ENCODE measurements around the gene CSRNP3. TPM values are rescaled to one million over a fixed set of nuclear protein-coding genes. Genes with fewer than 3 reads are reported as not detected.

CSRNP3 gene
- total RNA-seq, 1 experiment from 2014 or later: not detected

DNA sequence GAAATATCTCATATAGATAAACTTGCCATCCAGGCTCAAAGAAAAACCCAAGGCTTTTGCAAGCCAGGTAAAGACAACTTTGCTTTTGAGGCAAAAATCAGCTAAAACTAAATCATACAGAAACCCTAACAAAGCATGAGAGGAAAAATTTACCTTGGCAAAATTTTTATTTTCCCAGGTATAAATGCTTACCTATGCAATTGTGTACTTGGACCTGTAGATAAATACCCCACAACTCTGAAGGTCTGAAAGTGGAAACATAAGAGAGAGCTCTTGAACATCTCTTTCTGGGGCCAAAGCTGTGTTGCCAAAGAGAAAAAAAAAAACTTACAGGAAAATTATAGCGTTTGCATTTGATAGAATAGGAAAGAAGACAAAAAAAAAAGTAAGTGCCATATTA, 14.6 kb upstream of the CSRNP3 start:
- no peaks in the 10 kb centered on the region for H3K36me3 ChIP-seq
- DNase-seq: no peak
- H3K4me3 ChIP-seq: no peak overlapping the region
- no peaks in the 10 kb centered on the region for H3K9me3 ChIP-seq
- H3K27me3 ChIP-seq: no peaks in the 10 kb centered on the region

DNA sequence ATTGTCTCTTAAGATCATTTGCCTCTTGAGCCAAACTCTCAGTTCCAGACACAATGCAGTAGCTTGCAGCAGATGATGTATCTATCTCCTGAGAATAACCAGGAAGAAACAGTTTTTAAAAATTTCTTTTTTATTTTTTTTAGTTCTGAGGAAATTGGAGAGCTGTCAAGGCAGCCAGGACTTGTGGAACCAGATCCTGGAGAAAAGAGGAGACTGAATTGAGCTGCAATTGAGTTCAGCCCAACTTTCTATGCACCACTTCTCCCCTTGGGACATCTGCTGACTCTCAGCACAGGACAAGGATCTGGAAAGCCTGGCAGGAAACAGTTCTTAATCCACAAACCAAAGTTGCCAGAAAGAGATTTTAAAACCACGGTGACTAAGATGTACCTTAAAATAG, 13.5 kb upstream of the CSRNP3 start:
- Histone ChIP-seq H3K36me3 (no peaks in the 10 kb centered on the region), H3K9me3 (no peaks in the 10 kb centered on the region), H3K27me3 (no peaks in the 10 kb centered on the region), H3K4me3 (no peak overlapping the region)
- no peak for DNase-seq

DNA sequence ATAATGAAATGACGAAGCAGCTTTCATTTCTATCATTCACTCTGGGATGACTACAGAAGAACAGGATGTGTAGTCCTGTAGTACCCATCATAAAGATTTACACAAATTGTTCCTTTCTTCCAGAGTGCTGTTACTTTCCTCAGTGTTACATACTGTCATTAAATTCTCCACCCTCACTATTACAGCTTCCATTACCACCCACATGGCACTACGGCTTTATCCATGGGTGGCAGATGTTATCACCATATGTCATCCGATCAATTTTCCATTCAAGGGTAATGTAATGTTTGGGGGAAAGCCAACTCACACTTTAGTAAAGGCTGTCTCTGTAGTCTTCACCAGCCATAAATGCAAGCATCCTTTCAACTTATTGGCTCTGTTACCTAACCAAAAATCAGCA, 7.1 kb upstream of the CSRNP3 start:
- DNase-seq: no peak
- Histone ChIP-seq H3K27me3 (no peaks in the 10 kb centered on the region), H3K9me3 (no peaks in the 10 kb centered on the region), H3K36me3 (no peaks in the 10 kb centered on the region), H3K4me3 (no peak overlapping the region)

DNA sequence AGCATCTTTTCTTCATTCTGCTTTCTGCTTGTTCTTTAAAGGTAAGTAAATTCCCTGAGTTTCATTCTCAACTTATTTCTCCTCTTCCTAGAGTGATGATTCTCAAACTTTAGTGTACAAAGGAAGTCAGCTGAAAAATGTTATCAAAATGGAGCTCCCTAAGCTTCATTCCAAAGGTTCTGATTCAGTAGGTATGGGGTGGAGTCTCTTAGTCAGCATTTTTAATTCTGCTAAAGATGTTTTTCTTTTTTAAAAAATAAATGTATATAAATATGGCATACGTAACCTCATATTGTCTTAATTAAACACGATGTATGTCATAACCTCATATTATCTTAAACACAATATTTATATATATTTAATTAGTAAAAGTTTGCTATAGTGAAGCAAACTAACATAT, 3.1 kb upstream of the CSRNP3 start:
- peaks cover 14% of the 10 kb centered on the region for H3K27me3 ChIP-seq
- no peak overlapping the region for H3K4me3 ChIP-seq
- H3K9me3 ChIP-seq: no peaks in the 10 kb centered on the region
- H3K36me3 ChIP-seq: no peaks in the 10 kb centered on the region
- no peak for DNase-seq

DNA sequence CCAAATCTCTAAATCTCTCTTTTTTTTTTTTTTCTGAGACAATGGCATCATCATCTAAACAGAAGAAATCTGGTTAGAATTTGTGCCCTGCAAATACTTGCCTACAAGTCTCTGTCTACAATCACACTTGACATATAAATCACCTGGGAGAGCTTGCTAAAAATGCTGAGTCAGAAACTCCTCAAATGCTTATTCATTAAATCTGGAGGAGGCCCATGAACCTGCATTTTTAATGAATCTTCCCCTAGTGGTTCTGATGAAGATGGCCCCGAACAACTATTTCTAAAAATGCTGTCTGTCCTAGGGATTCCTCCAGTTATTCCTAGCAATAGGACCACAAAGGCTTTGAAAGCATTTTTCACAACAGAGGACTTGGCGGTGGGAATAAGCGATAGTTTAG, 1.6 kb upstream of the CSRNP3 start:
- Histone ChIP-seq H3K36me3 (no peaks in the 10 kb centered on the region), H3K4me3 (no peak overlapping the region), H3K27me3 (peaks cover 16% of the 10 kb centered on the region), H3K9me3 (no peaks in the 10 kb centered on the region)
- DNase-seq: no peak

DNA sequence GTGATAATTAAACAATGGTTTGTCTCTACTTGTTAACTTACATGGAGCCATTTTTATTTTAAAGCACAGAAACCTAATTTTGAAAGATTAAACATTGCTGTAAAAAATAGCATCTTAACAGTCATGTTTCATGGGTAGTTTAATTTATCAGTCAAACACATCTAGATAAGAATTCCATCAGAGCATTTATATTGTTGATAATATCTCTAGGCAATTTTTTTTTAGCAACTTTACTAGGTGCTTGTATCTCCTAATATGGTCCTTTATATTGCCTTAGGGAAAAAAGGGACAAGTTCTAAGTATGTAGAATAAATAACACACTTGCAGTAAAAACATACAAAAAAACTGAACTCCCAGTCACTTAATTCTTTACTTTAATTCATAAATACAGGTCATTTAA, 863 bp downstream of the CSRNP3 start:
- Histone ChIP-seq H3K4me3 (no peak overlapping the region), H3K36me3 (no peaks in the 10 kb centered on the region), H3K9me3 (no peaks in the 10 kb centered on the region), H3K27me3 (peaks cover 16% of the 10 kb centered on the region)
- DNase-seq: no peak

DNA sequence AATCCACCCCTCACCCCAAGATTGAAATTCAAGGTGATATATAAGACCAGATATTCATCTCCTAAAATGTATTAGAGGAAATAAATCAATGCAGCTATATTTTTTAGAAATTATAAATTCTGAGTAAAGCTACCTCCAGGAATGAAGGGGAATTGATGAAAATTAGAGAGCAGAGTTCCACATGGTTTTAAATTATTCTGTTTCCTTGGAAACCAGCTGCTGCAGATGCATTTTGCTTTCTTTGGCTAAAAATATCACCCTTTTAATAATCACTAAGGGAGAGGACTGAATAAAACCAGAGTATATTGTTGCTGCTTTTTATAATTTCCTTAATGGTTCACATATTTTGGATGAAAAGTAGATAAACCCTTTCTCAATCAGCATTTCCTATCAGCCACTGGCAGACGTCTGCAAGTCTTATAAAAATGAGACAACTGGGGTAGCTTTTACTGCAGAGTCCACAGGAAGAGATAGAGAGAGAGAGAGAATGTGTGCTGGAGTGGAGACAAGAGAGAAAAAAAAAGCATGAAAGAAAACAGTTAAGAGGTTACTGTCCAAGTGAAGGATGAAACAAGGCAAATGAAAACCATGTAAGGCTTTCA, 2.0 kb downstream of the CSRNP3 start:
- peaks cover 16% of the 10 kb centered on the region for H3K27me3 ChIP-seq
- no peaks in the 10 kb centered on the region for H3K9me3 ChIP-seq
- H3K4me3 ChIP-seq: no peak overlapping the region
- no peaks in the 10 kb centered on the region for H3K36me3 ChIP-seq
- DNase-seq: no peak

DNA sequence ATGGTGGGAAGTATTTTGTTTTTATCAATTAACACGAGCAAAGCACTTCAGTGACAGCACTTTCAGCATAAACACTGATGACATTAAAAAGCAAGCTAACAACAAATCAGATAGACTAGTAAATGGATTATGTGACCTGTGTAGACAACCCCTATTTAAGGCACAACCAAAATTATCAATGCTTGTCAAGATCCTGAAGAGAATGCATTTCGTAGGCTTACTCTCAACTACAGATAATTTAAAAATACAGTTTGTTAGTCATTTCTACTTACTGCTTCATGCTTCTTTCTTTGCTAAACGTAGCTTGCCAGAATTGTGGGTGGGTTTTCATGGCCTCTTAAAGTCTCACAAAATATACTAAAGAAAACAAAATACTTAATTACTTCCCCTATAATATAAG, 3.4 kb downstream of the CSRNP3 start:
- Histone ChIP-seq H3K36me3 (no peaks in the 10 kb centered on the region), H3K27me3 (peaks cover 16% of the 10 kb centered on the region), H3K9me3 (no peaks in the 10 kb centered on the region), H3K4me3 (no peak overlapping the region)
- no peak for DNase-seq

DNA sequence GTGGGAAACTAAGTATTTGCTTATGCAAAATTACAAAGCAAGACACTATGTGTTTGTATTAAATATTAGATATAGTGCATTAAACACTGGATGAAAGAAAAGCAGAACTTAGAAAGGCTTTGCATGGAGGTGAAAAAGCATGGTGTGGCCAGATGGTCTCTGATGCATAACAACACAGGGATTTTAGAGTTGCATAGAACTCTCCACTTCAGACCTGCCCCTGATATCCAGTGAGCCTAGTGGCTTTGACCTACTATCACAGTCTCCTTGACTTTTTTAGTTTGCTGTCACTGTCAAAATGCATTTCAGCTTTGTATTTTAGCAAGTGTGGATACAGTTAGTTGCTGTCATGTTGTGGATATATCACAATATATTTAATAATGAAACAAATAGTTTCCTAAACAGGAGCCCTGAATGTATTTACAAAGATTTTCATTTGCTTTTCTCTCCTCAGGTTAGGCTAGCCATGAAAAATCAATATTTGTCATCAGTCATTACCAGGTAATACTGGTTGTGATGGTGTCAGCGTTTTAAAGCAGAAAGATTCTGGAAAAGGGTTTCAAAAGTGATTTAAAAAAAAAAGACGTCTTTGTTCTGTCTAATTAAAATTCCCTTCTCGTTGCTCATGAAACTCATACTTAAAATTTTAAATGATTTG, 5.2 kb downstream of the CSRNP3 start:
- H3K4me3 ChIP-seq: no peak overlapping the region
- H3K9me3 ChIP-seq: no peaks in the 10 kb centered on the region
- peaks cover 16% of the 10 kb centered on the region for H3K27me3 ChIP-seq
- DNase-seq: no peak
- H3K36me3 ChIP-seq: no peaks in the 10 kb centered on the region

DNA sequence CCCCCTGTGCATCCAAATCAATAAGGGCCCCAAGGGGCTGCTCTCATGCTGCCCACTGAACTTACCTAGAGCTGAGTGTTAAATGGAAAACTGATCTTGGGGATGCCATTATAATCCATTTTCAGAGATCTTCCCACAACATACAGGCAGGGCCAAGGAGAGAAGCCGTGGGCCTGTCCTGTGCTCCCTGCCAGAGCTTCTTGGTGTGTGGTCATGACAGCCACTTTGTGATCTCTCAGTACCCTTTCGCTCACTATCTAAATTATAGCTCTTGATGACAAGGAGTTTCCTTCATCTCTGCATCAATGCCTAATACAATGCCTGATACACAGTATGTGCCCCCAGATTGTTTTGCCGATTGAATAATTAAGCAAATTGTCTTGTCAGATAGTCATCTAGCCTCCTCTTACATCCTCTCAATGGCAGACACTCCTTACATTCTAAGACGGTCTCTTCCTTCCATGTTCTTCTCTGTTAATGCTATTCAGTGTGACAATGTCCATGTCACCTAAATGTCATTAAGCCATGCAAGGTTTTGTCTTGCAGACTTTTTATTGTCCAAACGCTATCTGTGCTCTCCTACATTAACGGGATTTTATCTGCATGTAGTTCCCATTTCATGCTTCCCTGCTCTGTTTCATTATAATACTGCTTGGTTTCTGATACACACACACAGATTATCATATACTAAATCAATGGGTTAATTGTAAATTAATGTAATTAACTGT, 5.9 kb downstream of the CSRNP3 start:
- no peak for DNase-seq
- Histone ChIP-seq H3K27me3 (peaks cover 10% of the 10 kb centered on the region), H3K9me3 (no peaks in the 10 kb centered on the region), H3K4me3 (no peak overlapping the region), H3K36me3 (no peaks in the 10 kb centered on the region)

DNA sequence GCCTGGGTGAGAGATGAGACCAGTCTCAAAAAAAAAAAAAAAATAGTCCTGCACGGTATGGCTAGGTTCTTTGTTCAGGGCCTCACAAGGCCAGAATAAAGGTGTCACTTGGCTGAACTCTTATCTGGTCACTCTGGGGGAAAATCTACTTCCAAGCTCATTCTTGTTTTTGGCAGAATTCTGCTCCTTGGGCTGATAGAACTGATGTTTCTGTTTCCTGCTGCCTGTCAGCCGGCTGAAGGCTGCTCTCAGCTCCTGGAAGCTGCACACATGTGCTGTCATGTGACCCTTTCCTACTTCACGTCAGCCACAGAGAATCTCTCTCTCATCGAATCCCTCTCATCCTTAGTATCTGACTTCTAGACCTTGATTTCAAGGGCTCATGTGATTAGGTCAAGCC, 10.4 kb downstream of the CSRNP3 start:
- H3K9me3 ChIP-seq: no peaks in the 10 kb centered on the region
- no peaks in the 10 kb centered on the region for H3K36me3 ChIP-seq
- H3K27me3 ChIP-seq: no peaks in the 10 kb centered on the region
- no peak for DNase-seq
- no peak overlapping the region for H3K4me3 ChIP-seq

DNA sequence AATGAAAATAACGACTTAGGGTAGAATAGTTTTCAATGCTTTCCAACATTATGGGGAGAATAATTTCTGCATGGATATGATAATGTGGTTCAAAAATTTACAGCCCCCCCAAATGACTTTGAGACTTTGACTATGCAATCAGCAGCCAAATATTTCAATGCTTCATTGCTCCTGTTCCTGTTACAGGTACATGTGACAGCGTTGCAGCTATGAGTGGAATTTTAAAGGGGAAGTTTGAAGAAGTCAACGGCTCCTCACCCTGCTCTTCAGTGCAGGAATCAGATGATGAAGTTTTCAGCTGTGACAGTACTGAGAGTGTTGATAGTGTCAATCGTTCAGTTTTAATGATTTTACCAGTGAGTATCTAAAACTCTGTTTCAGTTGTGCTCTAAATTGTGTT, 25.1 kb downstream of the CSRNP3 start:
- Histone ChIP-seq H3K36me3 (no peaks in the 10 kb centered on the region), H3K27me3 (no peaks in the 10 kb centered on the region; the same call in 1 of the 2 replicates), H3K9me3 (no peaks in the 10 kb centered on the region), H3K4me3 (no peak overlapping the region)
- DNase-seq: no peak

DNA sequence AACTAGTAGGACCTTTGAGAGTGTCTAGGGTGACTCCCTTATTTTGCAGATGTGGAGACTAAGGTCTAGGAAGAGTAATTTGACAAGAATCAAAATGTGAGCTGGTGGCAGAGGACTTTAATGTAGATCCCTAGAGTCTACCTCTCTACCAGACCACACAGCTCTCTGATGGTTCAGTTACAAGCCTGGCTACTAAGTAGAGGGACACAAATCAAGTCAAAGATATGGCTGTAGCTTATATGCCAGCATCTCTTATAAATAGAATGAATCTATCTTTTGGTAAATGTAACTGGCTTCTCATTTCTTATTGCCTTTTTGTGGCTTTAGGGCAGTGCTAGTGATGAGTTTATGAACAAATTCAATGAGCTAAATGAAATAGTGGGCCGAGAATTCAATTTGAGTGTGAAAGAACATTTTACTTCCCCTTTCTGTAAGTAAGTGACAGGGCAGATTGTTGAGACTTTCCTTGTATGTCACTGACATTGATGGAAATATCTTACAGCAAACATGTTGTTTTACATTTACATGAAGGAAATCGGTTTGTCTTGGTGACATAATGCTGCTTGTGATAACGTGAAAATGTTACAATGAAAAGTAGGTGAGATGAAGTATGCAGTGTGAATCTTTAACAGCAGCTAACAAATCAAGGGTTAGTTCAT, 28.3 kb downstream of the CSRNP3 start:
- no peak overlapping the region for H3K4me3 ChIP-seq
- H3K9me3 ChIP-seq: no peaks in the 10 kb centered on the region
- DNase-seq: no peak
- no peaks in the 10 kb centered on the region; the same call in 1 of the 2 replicates for H3K27me3 ChIP-seq
- H3K36me3 ChIP-seq: no peaks in the 10 kb centered on the region

DNA sequence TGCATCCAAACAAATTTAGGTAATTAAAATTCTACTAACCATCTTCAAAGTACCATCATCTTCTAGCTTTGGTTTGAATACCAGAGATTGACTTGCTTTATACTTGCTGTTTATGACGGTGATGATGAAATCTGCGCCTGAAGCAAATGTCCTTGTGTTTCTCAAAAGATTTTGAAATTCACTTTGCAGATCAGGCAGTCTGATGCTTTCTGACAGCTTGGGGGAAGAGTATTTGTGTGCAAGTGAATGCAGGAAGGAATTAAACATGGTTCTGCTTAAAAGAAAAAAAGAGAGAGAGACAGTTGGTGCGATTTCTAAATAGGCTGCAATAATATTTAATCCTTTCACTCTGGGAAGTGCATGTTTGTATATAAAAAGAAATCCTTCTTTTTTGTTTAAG, 29.6 kb downstream of the CSRNP3 start:
- Histone ChIP-seq H3K27me3 (no peaks in the 10 kb centered on the region; the same call in 1 of the 2 replicates), H3K9me3 (no peaks in the 10 kb centered on the region), H3K36me3 (no peaks in the 10 kb centered on the region), H3K4me3 (no peak overlapping the region)
- no peak for DNase-seq

DNA sequence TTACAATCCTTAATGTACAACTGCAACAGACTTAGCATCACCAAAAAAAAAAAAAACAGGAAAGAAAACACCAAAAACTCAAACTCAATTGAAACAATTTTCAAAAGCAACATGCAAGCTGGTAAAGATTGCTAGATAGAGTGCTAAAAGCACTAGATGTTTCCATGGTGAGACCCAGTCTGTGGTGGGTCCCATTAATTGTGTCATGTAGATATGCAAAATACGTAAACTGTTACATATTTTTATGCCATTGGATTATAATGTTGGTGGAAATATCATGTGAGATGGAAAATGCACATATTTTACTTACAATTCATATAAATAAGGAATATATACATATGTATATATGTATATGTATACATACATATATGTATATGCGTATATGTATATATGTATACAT, 30.5 kb downstream of the CSRNP3 start:
- H3K4me3 ChIP-seq: no peak overlapping the region
- no peaks in the 10 kb centered on the region; the same call in 1 of the 2 replicates for H3K27me3 ChIP-seq

DNA sequence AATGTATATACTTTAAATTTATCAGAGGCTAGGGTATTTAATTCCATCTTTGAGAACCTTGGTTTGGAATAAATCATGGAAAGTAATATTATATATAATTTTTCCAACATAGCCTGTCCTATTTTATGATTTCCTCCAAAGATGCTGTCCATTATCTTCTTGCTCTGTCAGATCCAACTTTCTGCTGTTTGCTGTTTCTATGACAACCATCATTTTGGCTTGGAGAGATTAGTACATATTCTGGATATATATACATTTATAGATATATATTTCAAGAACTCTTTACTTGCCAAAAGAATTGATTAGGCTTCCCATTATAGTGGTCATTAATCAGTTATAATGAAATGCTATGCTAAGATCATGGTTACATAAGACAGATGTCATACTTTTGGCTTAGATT, 31.3 kb downstream of the CSRNP3 start:
- Histone ChIP-seq H3K36me3 (no peaks in the 10 kb centered on the region), H3K27me3 (no peaks in the 10 kb centered on the region; the same call in 1 of the 2 replicates), H3K9me3 (no peaks in the 10 kb centered on the region), H3K4me3 (no peak overlapping the region)
- DNase-seq: no peak

More for the DNA sequence above, 30.5 kb downstream of the CSRNP3 start:
- no peaks in the 10 kb centered on the region for H3K36me3 ChIP-seq
- no peak for DNase-seq
- no peaks in the 10 kb centered on the region for H3K9me3 ChIP-seq

DNA sequence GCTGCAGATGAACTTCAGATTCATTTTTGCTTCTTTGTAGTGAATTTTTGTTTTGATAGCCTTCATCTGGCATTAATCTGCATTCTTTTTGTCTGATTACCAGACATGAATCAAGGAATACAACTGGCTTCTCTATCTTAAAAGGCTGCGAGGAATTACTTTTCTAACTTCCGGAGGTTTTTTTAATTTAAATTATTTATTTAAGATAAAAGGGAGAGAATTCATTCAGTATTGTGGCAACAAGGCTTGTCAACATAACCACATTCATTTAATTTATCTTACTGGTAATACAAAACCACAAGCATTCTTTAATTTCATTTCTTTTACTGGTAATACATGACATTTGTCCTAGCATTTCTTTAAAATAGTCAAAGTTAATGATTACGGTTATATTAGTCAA, 36.0 kb downstream of the CSRNP3 start:
- Histone ChIP-seq H3K9me3 (no peaks in the 10 kb centered on the region), H3K36me3 (no peaks in the 10 kb centered on the region), H3K27me3 (peaks cover 2% of the 10 kb centered on the region; the same call in 1 of the 2 replicates), H3K4me3 (no peak overlapping the region)
- no peak for DNase-seq

All from MG63 (cell line).